ENCODE data around the gene CCDC13. TPM values are rescaled to one million over a fixed set of nuclear protein-coding genes. Genes with fewer than 3 reads are reported as not detected.

Gene CCDC13
- total RNA-seq, 4 donors from 2014 or later = 1.2 to 5.3 (median 3.9) TPM

DNA sequence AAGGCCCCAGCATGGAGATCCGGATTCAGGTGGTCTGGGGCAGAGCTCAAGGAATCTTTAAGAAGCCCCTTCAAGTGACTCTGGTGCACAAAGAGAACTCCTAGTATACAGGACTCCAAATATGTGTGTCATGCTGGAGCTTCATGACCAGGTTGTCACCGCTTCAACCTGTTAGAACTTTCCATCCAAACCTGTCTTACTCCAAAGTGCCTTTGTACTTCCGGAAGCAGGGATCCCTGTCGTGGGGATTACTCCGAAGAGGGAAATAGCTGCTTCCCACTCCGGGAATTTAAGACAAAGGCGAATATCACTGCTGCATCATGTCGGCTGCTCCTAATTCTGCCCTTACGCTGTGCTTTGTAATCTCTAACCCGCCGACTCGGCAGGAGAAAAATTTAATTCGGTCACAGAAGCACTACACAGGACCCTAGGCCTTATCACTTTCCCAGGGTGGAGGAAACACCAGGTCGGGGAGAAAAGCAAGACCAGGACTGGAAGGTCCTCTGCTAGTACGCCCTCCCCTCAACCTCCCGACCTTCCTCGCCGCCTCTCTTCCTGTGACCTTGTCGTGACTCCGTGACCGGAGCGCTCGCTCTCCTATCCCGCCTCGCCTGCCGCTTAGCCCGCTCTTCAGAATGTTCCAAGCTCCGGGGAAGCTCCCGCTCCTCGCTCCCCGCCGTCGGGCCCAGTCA, 30.5 kb upstream of the CCDC13 start:
- H3K9me3 ChIP-seq = no peaks in the 10 kb centered on the region
- no peak for TF ChIP-seq POLR2AphosphoS5 (IDR thresholded peaks at IDR 0.05)
- TF ChIP-seq POLR2A (IDR thresholded peaks at IDR 0.05; ENCODE audit: low read depth) = no peak
- TF ChIP-seq EP300 (IDR thresholded peaks at IDR 0.05) = no peak
- TF ChIP-seq, protein P1, sequence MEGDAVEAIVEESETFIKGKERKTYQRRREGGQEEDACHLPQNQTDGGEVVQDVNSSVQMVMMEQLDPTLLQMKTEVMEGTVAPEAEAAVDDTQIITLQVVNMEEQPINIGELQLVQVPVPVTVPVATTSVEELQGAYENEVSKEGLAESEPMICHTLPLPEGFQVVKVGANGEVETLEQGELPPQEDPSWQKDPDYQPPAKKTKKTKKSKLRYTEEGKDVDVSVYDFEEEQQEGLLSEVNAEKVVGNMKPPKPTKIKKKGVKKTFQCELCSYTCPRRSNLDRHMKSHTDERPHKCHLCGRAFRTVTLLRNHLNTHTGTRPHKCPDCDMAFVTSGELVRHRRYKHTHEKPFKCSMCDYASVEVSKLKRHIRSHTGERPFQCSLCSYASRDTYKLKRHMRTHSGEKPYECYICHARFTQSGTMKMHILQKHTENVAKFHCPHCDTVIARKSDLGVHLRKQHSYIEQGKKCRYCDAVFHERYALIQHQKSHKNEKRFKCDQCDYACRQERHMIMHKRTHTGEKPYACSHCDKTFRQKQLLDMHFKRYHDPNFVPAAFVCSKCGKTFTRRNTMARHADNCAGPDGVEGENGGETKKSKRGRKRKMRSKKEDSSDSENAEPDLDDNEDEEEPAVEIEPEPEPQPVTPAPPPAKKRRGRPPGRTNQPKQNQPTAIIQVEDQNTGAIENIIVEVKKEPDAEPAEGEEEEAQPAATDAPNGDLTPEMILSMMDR (IDR thresholded peaks at IDR 0.05) = no peak
- peak overlapping the region; percentile 78 to 90 (median 84) for H3K4me3 ChIP-seq
- DNase-seq (ENCODE audit: extremely low spot score) = no peak
- peak overlapping the region; percentile 96 to 98 (median 98) for H3K27ac ChIP-seq (replicated peaks in 1 of 4)
- H3K36me3 ChIP-seq = no peaks in the 10 kb centered on the region
- 1% methylated on average over 33 of the region's 33 CpGs for WGBS
- peaks cover 46 to 55% (median 50%) of the 10 kb centered on the region in 4 donors for H3K4me1 ChIP-seq
- intact Hi-C loops (cut with DNase I) = no loop called here
- no peaks in the 10 kb centered on the region for H3K27me3 ChIP-seq

DNA sequence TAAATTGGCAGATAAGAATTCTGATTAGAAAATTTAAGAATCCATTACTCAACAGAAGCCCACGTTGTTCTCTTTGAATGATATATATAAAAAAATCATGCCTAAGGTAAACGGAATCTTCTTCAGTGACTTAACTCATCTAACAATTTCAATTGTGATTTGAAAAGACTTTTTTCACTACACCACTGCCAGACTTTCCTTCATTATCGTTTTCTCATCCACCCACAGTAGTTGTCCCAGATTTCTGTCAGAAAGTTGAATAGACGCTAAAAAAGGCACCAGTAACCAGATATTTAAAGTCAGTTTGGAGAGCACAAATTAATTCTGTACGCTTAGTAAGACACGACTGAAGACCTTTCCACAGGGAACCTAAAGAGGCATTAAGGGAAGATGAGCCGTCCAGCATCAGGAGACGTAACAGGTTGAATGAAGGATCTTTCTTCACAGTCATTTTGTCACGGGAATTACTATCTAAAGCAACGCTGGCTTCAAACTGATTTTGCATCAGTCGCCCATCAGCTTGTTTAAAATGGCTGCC, 29.9 kb upstream of the CCDC13 start:
- Histone ChIP-seq H3K4me1 (peaks cover 46 to 55% (median 50%) of the 10 kb centered on the region in 4 donors), H3K27ac (replicated peaks in 1 of 4) (peak overlapping the region; percentile 96 to 98 (median 98)), H3K9me3 (no peaks in the 10 kb centered on the region), H3K27me3 (no peaks in the 10 kb centered on the region), H3K4me3 (peak overlapping the region; percentile 78 to 90 (median 84)), H3K36me3 (no peaks in the 10 kb centered on the region)
- intact Hi-C loops (cut with DNase I) = no loop called here
- DNase-seq (ENCODE audit: extremely low spot score) = no peak
- 37% methylated on average over 11 of the region's 11 CpGs for WGBS
- no peak for TF ChIP-seq POLR2A (IDR thresholded peaks at IDR 0.05; ENCODE audit: low read depth)
- TF ChIP-seq POLR2AphosphoS5 (IDR thresholded peaks at IDR 0.05) = no peak
- no peak for TF ChIP-seq EP300 (IDR thresholded peaks at IDR 0.05)
- TF ChIP-seq, protein P1 (IDR thresholded peaks at IDR 0.05) = no peak

DNA sequence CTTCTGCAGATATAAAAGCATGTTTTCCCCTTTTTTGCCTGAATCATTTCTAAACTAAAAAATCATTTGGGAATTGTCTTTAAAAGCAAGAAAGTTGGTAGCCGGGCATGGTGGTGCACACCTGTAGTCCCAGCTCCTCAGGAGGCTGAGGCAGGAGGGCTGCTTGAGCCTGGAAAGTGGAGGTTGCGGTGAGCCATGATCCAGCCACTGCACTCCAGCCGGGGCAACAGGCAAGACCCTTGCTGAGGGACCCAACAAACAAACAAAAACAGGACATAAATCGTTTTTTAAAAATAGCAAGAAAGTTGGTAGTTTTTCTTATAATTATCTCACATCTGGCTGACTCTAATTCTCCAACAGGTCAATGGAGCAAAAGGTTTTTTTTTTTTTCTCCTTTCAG, 28.7 kb upstream of the CCDC13 start:
- Histone ChIP-seq H3K27ac (replicated peaks in 1 of 4) (peak overlapping the region; percentile 96 to 98 (median 98)), H3K4me1 (peaks cover 46 to 55% (median 50%) of the 10 kb centered on the region in 4 donors), H3K36me3 (no peaks in the 10 kb centered on the region), H3K9me3 (no peaks in the 10 kb centered on the region), H3K27me3 (no peaks in the 10 kb centered on the region), H3K4me3 (peak overlapping the region; percentile 78 to 90 (median 84))
- TF ChIP-seq, protein P1 (IDR thresholded peaks at IDR 0.05) = no peak
- TF ChIP-seq POLR2A (IDR thresholded peaks at IDR 0.05; ENCODE audit: low read depth) = no peak
- no peak for TF ChIP-seq POLR2AphosphoS5 (IDR thresholded peaks at IDR 0.05)
- no peak for TF ChIP-seq EP300 (IDR thresholded peaks at IDR 0.05)
- 90% methylated on average over 4 of the region's 4 CpGs for WGBS
- intact Hi-C loops (cut with DNase I) = no loop called here
- no peak for DNase-seq (ENCODE audit: extremely low spot score)

DNA sequence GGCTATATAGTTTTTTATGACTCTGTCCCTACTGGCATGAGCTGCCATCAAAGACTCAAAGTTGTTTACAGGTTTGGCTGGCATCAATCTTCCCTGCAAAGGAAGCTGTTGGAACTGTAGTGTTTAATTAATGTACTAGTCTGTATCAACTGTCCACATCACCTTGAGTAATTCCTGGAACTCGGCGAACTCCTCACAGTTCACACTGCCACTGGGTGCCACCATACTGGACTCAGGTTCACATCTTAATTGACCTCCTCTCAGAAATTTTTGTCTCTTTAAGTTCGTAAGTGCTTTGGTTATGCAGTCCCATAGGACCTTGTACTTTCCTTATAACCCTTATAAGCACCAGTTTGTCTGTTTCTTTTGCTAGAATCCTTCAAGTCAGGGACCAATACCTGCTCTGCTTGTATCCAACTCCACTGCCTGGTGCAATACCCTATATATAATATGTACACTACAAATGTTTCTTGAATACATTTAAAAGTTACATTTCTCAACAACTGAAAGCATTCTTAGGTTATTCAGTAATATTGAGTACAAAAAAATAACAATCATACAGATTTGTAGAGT, 28.1 kb upstream of the CCDC13 start:
- peaks cover 46 to 55% (median 50%) of the 10 kb centered on the region in 4 donors for H3K4me1 ChIP-seq
- H3K36me3 ChIP-seq = no peaks in the 10 kb centered on the region
- DNase-seq (ENCODE audit: extremely low spot score) = no peak
- peak overlapping the region; percentile 96 to 98 (median 98) for H3K27ac ChIP-seq (replicated peaks in 1 of 4)
- no peaks in the 10 kb centered on the region for H3K27me3 ChIP-seq
- TF ChIP-seq, protein P1 (IDR thresholded peaks at IDR 0.05) = no peak
- no peak for TF ChIP-seq POLR2AphosphoS5 (IDR thresholded peaks at IDR 0.05)
- H3K4me3 ChIP-seq = peak overlapping the region; percentile 13 to 84 (median 50)
- H3K9me3 ChIP-seq = no peaks in the 10 kb centered on the region
- intact Hi-C loops (cut with DNase I) = no loop called here
- 77% methylated on average over 3 of the region's 3 CpGs for WGBS
